Caco-2 (cell line): ENCODE data around the gene ARID1A. TPM values are rescaled to one million over a fixed set of nuclear protein-coding genes. Genes with fewer than 3 reads are reported as not detected.

Source experiments
- BruUV-seq: library from RNA; stranded (reverse); fragments of 400-500 nt; replicated peaks from 2 replicates; lab custom pipeline; 2021; lab: Mats Ljungman, UMichigan
- CTCF ChIA-PET: fragments of 300-600 bp; sonication (Branson Sonifier 250); formaldehyde crosslinking; loops from one replicate; lab custom pipeline; 2022; ENCODE audit warnings: antibody characterized with exemption; lab: Charles Lee
- POLR2A ChIA-PET: fragments of 300-600 bp; sonication (Branson Sonifier 250); formaldehyde crosslinking; loops from one replicate; lab custom pipeline; 2022; ENCODE audit warnings: antibody characterized with exemption; lab: Charles Lee
- DNase-seq, 2 experiments: peaks; one replicate each; pipeline versions ENCODE4 v3.0.0 to v3.0.0-alpha.2; 2020 to 2022
- H3K27me3 ChIP-seq: replicated peaks from 2 replicates; pipeline ENCODE4 v1.6.0; 2011; ENCODE audit warnings: low read length; ENCODE audit not compliant: control insufficient read depth, insufficient read depth
- H3K36me3 ChIP-seq: 2 replicates; pipeline ENCODE4 v1.5.1; 2011; ENCODE audit warnings: low read length; ENCODE audit not compliant: control insufficient read depth, insufficient read depth
- H3K4me1 ChIP-seq: fragments of 250-450 bp; sonication (Bioruptor Pico); 2 replicates; pipeline ENCODE4 v1.5.1; 2020; ENCODE audit warnings: mild to moderate bottlenecking
- H3K4me3 ChIP-seq: 2 replicates; pipeline ENCODE4 v1.5.1; 2011; ENCODE audit warnings: low read depth, mild to moderate bottlenecking, control low read depth, low read length
- H3K9me3 ChIP-seq: fragments of 250-450 bp; sonication (Bioruptor Pico); 2 replicates; pipeline ENCODE4 v1.5.1; 2020; ENCODE audit warnings: mild to moderate bottlenecking, moderate library complexity
- H3K27ac Mint-ChIP-seq: one replicate; pipeline ENCODE4 v1.8.0; 2022; ENCODE audit warnings: mixed read lengths; ENCODE audit not compliant: unreplicated experiment
- H3K27me3 Mint-ChIP-seq: one replicate; pipeline ENCODE4 v1.8.0; 2022; ENCODE audit warnings: mixed read lengths; ENCODE audit not compliant: insufficient read depth, unreplicated experiment
- H3K36me3 Mint-ChIP-seq: one replicate; pipeline ENCODE4 v1.8.0; 2022; ENCODE audit warnings: mild to moderate bottlenecking, mixed read lengths; ENCODE audit not compliant: insufficient read depth, unreplicated experiment
- H3K4me1 Mint-ChIP-seq: one replicate; pipeline ENCODE4 v1.8.0; 2022; ENCODE audit warnings: low read depth, mixed read lengths; ENCODE audit not compliant: unreplicated experiment
- H3K4me3 Mint-ChIP-seq: one replicate; pipeline ENCODE4 v1.8.0; 2022; ENCODE audit warnings: mild to moderate bottlenecking, moderate library complexity, mixed read lengths; ENCODE audit not compliant: unreplicated experiment
- H3K9me3 Mint-ChIP-seq: one replicate; pipeline ENCODE4 v1.8.0; 2022; ENCODE audit warnings: mixed read lengths; ENCODE audit not compliant: unreplicated experiment
- CTCF ChIP-seq, 2 experiments: fragments of 200-600 bp in 1 of 2; IDR thresholded peaks; 1 replicate in 1 of 2; 2 replicates in 1 of 2; pipeline versions ENCODE4 v1.5.1 to v1.8.0; 2011 to 2022; ENCODE audit warnings: antibody characterized with exemption in 1 of 2, control low read depth in 1 of 2, inconsistent platforms in 1 of 2, low read depth in 1 of 2, low read length in 1 of 2, mild to moderate bottlenecking in 1 of 2, moderate library complexity in 1 of 2; ENCODE audit not compliant: insufficient read depth in 1 of 2, severe bottlenecking in 1 of 2, unreplicated experiment in 1 of 2
- intact Hi-C: fragments of 100-400 bp; cut with micrococcal nuclease; formaldehyde crosslinking; loops from one replicate; pipeline ENCODE4 v1.10.0; 2022; ENCODE audit not compliant: unreplicated experiment
- total RNA-seq: library from RNA; stranded (reverse); gene quantifications from 2 replicates; pipeline ENCODE4 v1.2.3, GENCODE V29; 2022

The ARID1A gene
- total RNA-seq, 1 experiment from 2014 or later: 66.5 TPM

DNA sequence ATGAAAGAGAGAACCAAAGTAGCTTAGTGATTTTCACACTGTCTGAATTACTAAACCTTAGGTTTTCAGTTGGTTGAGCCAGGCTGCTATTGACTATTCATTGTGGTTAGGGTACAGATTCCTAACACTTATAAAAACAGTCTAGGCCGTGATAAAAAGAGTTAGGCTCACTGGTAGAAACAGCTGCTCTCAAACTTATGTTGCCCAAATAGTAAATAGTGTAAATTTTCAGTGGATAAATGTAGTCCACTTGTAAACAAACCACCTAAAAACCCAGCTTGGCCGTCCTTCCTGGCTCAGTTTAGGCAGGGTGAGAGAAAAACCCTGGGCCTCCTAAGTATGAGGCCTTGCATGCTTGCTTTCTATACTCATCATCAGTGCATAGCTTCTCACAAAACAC is 34.9 kb downstream of the ARID1A start:
- DNase-seq: no peak
- peaks cover 58% of the 10 kb centered on the region for H3K36me3 Mint-ChIP-seq
- Histone ChIP-seq H3K4me3 (no peak overlapping the region), H3K36me3 (peaks cover 8% of the 10 kb centered on the region), H3K4me1 (peaks cover 9% of the 10 kb centered on the region), H3K9me3 (no peaks in the 10 kb centered on the region), H3K27me3 (no peaks in the 10 kb centered on the region)
- no peak for TF ChIP-seq CTCF (IDR thresholded peaks at IDR 0.05; ENCODE audit: insufficient read depth in 1 of 2, low read depth in 1 of 2, low read length in 1 of 2, severe bottlenecking in 1 of 2, unreplicated experiment in 1 of 2)
- H3K27me3 Mint-ChIP-seq: no peaks in the 10 kb centered on the region
- intact Hi-C loops: no loop called here
- H3K27ac Mint-ChIP-seq: no peak overlapping the region
- ChIA-PET POLR2A (no interaction called here), CTCF (no interaction called here)
- H3K4me1 Mint-ChIP-seq: peaks cover 11% of the 10 kb centered on the region
- no TSS peak for BruUV-seq
- H3K9me3 Mint-ChIP-seq: no peaks in the 10 kb centered on the region
- H3K4me3 Mint-ChIP-seq: no peak overlapping the region

- H3K36me3 ChIP-seq: peaks cover 8% of the 10 kb centered on the region
- ChIA-PET POLR2A (no interaction called here), CTCF (no interaction called here)
- no peaks in the 10 kb centered on the region for H3K9me3 ChIP-seq
- Mint-ChIP-seq H3K4me1 (peaks cover 8% of the 10 kb centered on the region), H3K27me3 (no peaks in the 10 kb centered on the region), H3K36me3 (peaks cover 55% of the 10 kb centered on the region), H3K27ac (no peak overlapping the region), H3K4me3 (no peak overlapping the region), H3K9me3 (no peaks in the 10 kb centered on the region)
- H3K4me1 ChIP-seq: peaks cover 6% of the 10 kb centered on the region
- DNase-seq: no peak
- intact Hi-C loops: no loop called here
- no peak for TF ChIP-seq CTCF (IDR thresholded peaks at IDR 0.05; ENCODE audit: insufficient read depth in 1 of 2, low read depth in 1 of 2, low read length in 1 of 2, severe bottlenecking in 1 of 2, unreplicated experiment in 1 of 2)
- BruUV-seq: no TSS peak
- H3K27me3 ChIP-seq: no peaks in the 10 kb centered on the region
- no peak overlapping the region for H3K4me3 ChIP-seq
These were observed 35.6 kb downstream of the ARID1A start for GRCh38 chr1:26731233-26731902.

DNA sequence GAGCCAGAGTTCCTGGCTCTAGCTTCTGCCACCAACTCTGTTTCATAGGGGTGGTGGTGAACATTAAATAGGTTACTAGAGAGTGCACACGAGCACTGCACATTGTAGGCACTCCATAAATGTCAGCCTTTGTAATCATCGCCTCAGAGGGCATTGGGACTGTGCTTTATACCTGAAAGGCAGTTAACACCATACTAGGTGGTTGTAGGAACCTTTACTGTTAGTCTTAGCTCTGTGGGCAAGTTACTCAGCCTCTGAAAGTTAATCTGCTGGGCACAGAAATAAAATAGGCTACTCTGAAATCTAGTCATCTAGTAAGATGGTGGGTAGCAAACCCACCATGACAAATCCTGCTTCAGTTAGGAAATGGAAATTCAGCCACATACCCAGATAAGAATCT is 37.6 kb downstream of the ARID1A start:
- intact Hi-C loops: no loop called here
- no TSS peak for BruUV-seq
- Mint-ChIP-seq H3K4me1 (no peaks in the 10 kb centered on the region), H3K27ac (no peak overlapping the region), H3K36me3 (peaks cover 61% of the 10 kb centered on the region), H3K27me3 (no peaks in the 10 kb centered on the region), H3K9me3 (no peaks in the 10 kb centered on the region), H3K4me3 (no peak overlapping the region)
- peaks cover 9% of the 10 kb centered on the region for H3K36me3 ChIP-seq
- ChIA-PET POLR2A (no interaction called here), CTCF (no interaction called here)
- H3K27me3 ChIP-seq: no peaks in the 10 kb centered on the region
- DNase-seq: no peak
- H3K4me1 ChIP-seq: no peaks in the 10 kb centered on the region
- TF ChIP-seq CTCF (IDR thresholded peaks at IDR 0.05; ENCODE audit: insufficient read depth in 1 of 2, low read depth in 1 of 2, low read length in 1 of 2, severe bottlenecking in 1 of 2, unreplicated experiment in 1 of 2): no peak
- no peaks in the 10 kb centered on the region for H3K9me3 ChIP-seq
- H3K4me3 ChIP-seq: no peak overlapping the region
